Kasumi-1 (cell line): ENCODE results near the gene LILRB1.
"Not testable (repeated sequence)": the region's sequence is repeated elsewhere in the genome, so short reads cannot be mapped to it uniquely, and the experiment has no call there.

ENCODE experiments used
- DNase-seq, 2 experiments: peaks; one replicate each; lab custom pipeline; 2025; lab: John Stamatoyannopoulos, UW

The LILRB1 gene

GRCh38 chr19:54661846-54662481 is 31.7 kb downstream of the LILRB1 start:
- DNase-seq, result no peak

GRCh38 chr19:54662730-54663129 is 32.4 kb downstream of the LILRB1 start, which contains the start of gene LILRB4:
TSS of gene LILRB4 (plus strand) at chr19:54662985. CDS start at chr19:54663034, 49 bp downstream.
- no peak for DNase-seq

DNA sequence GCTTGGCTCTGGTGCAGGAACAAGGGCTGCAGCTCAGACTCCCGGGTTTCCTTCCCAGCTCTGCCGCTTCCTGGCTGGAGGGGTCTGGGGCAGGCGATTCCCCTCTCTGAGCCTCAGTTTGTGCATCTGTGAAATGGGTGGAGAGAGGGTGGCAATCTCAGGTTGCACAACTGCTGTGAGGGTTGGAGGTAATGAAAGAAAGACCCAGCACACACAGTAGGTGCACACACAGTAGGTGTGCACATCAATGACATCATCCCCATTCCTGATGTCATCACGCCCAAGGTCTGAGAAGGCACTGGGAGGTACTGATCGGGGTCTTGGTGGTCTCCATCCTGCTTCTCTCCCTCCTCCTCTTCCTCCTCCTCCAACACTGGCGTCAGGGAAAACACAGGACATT is 35.2 kb downstream of the LILRB1 start:
- no peak for DNase-seq

DNA sequence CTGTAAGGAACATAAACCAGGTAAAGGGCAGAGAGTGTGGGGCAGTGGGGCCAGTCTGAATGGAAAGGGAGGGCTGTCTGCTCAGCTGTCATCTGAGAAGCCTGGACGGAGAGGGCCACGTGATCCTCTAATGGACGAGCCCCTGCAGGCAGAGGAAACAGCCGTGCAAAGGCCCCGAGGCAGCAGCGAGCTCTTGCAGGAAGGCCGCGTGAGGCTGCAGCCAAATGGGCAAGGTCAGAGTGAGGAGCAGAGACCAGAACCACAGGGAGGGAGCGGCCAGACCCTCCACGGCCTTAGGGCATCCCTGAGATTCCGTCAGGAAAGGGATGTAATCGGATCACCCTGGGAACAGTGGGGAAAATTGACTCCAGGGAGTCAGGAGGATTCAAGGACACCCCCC is 36.9 kb downstream of the LILRB1 start:
- no peak for DNase-seq

- DNase-seq, result no peak
These were observed 38.1 kb downstream of the LILRB1 start for GRCh38 chr19:54668353-54668752.

DNA sequence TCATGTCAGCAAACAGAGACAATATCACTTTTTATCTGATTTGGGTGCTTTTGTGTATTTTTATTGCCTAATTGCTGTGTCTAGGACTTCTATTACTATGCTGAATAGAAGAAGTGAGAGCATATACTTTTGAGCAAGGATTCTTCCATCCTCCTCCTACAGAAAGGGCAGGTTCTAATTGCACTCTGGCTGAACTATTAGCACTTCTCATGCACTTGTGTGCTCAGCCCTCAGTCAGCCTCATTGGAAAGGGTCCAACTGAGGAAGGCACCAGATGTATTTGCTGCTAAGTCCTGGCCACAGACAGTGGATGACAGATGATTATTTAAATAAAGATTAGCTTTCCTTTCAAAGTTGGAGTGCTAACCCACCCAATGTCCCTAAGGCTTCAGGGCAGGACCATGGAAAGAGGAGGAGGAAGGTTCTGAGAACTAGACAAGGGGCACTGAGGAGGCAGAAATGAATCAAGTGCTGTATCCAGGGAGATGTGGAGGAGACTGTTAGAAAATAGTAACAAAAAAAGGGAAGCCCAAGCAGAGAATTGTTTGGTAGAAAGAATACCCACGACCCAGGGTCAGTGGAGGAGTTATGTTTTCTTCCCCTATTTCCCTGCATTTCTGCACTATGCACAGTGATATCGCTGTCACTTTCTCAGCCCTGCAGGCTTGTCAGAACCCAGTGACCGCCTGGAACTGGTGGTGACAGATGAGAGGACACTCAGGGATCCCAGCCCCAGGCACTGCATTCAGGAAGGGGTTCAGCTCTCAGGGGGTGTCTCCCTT is 40.5 kb downstream of the LILRB1 start:
- peak; percentile 35 to 44 for DNase-seq

DNA sequence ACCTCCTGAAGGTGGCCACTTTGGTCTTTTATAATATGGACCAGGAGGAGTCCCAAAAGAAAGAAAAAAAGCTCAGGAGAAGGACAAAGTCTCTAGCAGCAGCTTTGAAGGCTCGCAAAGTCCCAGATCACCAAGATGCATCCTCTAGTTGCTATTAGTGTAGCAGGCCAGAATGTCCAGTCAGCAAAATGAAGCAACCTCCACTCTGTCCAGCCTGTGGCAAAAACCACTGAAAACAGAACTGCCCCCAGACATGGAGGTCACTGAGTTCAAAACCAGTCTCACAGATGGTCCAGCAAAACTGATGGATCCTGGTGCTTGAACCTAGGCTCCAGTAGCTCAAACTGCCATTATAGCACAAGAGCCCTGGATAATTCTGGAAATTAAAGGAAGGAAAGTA is 42.9 kb downstream of the LILRB1 start:
- no peak for DNase-seq

DNA sequence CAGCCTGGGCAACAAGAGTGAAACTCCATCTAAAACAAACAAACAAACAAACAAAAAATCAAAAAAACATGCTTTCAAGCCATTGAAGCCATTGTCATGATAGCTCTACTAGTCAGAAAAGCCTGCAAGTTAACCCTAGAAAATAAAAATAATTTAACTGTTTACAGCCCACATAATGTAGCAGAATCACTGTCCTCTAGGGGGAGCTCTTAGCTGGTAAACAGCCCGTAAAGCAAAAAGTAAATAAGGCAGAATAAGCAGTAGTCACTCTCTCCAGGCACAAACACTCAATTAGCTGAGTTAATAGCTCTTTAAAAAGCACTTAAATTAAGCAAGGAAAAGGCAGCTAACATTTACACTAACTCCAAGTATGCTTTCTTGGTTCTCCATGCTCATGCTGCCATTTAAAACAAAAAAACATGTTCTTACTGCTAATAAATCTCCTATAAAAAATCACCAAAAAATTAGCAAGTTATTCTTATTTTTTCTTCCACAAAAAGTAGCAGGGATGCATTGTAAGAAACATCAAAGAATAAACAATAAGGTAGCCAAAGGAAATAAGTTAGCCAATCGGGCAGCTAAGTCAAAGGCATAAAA is 43.8 kb downstream of the LILRB1 start:
- peak; percentile 56 to 86 for DNase-seq

DNA sequence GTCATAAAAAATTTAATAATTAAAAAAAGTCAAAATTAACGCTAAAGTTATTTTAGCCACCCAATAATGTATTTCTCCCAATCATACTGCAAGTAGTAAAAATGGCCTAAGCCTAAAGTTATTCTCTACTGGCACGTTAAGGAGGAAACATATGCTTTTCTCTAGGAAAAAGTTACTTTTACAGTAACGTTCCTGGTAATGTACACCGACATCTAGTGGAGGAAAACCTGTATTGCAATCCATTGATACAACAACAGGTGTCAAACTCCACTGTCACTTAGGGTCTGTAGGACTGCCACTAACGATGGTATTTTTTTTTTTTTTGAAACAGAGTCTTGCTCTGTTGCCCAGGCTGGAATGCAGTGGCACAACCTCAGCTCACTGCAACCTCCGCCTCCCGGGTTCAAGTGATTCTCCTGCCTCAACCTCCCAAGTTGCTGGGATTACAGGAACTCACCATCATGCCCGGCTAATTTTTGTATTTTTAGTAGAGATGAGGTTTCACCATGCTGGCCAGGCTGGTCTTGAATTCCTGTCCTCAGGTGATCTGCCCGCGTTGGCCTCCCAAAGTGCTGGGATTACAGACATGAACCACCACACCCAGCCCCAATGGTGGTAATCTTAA is 46.0 kb downstream of the LILRB1 start:
- peak; percentile 72 to 74 for DNase-seq

DNA sequence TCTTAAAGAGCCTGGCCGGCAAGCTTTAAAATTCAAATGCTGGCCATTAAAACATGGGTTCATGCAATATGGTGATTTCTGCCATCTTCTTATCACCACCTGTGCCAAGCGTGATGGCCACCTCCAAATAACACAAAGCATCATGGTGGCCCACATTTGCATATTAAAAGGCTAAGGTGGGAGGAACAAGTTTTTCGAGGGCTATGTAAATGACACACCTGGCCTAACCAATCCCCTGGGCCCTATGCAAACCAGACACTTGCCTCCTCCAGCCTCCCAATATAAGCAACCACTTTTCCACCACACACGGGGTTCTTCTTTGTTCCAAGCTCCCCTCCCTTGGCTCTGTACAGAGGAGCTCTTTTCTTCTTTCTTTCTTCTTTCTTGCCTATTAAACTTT is 46.9 kb downstream of the LILRB1 start:
- DNase-seq, result no peak

DNA sequence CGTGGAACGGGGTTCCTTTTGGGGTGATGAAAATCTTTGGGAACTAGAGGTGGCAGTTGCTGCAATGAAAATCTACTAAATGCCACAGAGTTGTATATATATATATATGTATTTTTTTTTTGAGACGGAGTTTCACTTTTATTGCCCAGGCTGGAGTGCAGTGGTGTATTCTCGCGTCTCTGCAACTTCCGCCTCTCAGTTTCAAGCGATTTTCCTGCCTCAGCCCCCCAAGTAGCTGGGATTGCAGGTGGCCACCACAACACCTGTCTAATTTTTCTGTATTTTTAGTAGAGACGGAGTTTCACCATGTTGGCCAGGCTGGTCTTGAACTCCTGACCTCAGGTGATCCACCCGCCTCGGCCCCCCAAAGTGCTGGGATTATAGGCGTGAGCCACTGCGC is 51.3 kb downstream of the LILRB1 start:
- not testable (repeated sequence) for DNase-seq

DNA sequence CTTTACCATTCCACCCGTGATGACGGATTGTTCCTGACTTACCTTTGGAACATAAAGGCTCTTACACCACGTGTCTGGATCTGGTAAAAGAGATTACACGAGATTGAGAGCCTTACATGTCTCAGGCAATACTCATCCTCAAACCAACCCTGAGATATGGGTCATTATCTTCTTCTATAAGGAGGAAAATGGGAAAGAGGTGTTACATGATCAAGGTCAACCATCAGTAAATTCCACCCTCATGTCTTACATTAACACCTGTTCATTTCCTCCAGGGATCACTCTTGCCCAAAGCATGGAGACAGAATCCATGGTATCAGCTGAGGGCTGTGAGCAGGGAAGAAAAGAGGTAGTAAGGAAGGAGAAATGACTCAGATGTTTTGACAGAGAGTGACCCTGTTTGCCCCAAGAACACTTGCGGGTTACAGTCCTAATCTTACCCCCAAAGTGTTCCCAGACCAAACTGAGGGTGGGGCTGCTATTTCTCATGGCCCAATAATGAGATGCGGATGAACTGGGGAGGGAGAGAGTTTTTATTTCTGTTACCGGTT is 52.1 kb downstream of the LILRB1 start:
- no peak for DNase-seq

DNA sequence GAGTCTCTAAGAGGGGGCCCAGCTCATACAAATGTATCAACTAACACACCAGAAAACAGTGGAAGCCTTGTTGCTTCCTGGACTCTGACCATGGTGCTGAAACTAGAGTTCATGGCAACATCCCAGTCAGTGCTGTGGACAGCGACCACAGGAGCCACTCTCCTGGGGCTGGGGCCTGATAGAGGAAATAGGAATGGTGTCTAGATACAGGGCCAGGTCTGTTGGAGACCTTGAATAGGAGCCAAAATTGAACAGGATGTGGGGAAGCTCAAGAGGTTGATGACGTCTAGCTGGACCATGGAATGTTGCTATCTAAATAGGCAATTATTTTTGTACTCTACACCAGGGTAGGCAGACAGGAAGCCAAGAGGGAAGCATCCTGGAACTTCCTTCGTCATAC is 54.2 kb downstream of the LILRB1 start:
- peak; percentile 78 to 79 for DNase-seq
